ENCODE measurements around the gene LAMB4.

LAMB4 gene

DNA sequence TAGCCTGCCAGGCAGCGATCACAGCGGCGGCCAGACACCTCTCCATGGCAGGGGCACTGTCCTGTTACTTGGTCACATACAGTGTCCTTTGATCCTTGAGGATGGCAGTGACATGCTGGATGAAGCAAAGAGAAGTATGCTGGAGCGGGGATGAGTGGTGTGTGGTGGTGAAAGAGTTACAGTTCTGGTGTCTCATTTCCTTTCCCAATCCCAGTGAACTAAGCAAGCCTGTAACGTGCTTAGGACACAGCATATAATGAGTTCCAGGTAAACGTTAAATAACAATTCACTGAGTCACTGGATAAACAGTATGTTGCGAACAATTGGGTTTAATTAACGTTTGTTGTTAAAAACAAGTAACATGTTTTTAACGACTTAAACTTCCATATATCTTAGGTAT is 63.7 kb downstream of the LAMB4 start:
- H3K4me3 ChIP-seq (replicated peaks; ENCODE audit: insufficient read depth, low read length): no peak overlapping the region
- no peaks in the 10 kb centered on the region for H3K27me3 ChIP-seq (ENCODE audit: insufficient read depth, poor library complexity, severe bottlenecking)
- DNase-seq (ENCODE audit: low read depth in 1 of 2, low spot score in 1 of 2): no peak
- H3K27ac ChIP-seq (replicated peaks): no peak overlapping the region
- TF ChIP-seq POLR2AphosphoS5 (IDR thresholded peaks at IDR 0.05; ENCODE audit: low read depth) (no peak), GABPA (IDR thresholded peaks at IDR 0.05; ENCODE audit: low read depth) (no peak)

DNA sequence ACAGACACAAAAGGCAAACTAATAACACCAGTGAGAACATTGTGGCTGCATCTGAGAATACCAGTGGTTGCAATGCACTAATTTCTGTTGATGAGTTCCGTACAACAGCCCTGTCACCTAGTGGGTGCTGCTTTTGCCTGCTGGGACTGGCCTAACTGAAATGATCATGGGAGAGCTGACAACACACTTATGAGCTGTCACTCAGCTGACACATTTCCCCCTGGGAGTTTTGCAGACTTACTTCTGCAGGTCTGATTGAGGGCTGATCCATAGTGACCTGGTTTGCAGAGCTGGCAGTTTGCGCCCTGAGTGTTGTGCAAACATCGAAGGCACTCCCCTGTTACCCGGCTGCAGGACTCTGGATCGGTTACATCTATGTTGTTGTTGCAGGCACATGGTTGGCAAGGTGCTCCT is 66.6 kb downstream of the LAMB4 start:
- Histone ChIP-seq H3K27ac (replicated peaks) (no peak overlapping the region), H3K27me3 (ENCODE audit: insufficient read depth, poor library complexity, severe bottlenecking) (no peaks in the 10 kb centered on the region), H3K4me3 (replicated peaks; ENCODE audit: insufficient read depth, low read length) (no peak overlapping the region)
- no peak for DNase-seq (ENCODE audit: low read depth in 1 of 2, low spot score in 1 of 2)
- TF ChIP-seq SPI1 (IDR thresholded peaks at IDR 0.05; ENCODE audit: borderline replicate concordance, low read depth) (no peak), POLR2AphosphoS5 (IDR thresholded peaks at IDR 0.05; ENCODE audit: low read depth) (no peak), GABPA (IDR thresholded peaks at IDR 0.05; ENCODE audit: low read depth) (no peak)
- TF ChIP-seq, protein P1, sequence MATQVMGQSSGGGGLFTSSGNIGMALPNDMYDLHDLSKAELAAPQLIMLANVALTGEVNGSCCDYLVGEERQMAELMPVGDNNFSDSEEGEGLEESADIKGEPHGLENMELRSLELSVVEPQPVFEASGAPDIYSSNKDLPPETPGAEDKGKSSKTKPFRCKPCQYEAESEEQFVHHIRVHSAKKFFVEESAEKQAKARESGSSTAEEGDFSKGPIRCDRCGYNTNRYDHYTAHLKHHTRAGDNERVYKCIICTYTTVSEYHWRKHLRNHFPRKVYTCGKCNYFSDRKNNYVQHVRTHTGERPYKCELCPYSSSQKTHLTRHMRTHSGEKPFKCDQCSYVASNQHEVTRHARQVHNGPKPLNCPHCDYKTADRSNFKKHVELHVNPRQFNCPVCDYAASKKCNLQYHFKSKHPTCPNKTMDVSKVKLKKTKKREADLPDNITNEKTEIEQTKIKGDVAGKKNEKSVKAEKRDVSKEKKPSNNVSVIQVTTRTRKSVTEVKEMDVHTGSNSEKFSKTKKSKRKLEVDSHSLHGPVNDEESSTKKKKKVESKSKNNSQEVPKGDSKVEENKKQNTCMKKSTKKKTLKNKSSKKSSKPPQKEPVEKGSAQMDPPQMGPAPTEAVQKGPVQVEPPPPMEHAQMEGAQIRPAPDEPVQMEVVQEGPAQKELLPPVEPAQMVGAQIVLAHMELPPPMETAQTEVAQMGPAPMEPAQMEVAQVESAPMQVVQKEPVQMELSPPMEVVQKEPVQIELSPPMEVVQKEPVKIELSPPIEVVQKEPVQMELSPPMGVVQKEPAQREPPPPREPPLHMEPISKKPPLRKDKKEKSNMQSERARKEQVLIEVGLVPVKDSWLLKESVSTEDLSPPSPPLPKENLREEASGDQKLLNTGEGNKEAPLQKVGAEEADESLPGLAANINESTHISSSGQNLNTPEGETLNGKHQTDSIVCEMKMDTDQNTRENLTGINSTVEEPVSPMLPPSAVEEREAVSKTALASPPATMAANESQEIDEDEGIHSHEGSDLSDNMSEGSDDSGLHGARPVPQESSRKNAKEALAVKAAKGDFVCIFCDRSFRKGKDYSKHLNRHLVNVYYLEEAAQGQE (IDR thresholded peaks at IDR 0.05; ENCODE audit: insufficient replicate concordance, low read depth): no peak
- TF ChIP-seq, protein P2, sequence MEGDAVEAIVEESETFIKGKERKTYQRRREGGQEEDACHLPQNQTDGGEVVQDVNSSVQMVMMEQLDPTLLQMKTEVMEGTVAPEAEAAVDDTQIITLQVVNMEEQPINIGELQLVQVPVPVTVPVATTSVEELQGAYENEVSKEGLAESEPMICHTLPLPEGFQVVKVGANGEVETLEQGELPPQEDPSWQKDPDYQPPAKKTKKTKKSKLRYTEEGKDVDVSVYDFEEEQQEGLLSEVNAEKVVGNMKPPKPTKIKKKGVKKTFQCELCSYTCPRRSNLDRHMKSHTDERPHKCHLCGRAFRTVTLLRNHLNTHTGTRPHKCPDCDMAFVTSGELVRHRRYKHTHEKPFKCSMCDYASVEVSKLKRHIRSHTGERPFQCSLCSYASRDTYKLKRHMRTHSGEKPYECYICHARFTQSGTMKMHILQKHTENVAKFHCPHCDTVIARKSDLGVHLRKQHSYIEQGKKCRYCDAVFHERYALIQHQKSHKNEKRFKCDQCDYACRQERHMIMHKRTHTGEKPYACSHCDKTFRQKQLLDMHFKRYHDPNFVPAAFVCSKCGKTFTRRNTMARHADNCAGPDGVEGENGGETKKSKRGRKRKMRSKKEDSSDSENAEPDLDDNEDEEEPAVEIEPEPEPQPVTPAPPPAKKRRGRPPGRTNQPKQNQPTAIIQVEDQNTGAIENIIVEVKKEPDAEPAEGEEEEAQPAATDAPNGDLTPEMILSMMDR (IDR thresholded peaks at IDR 0.05; ENCODE audit: insufficient read depth, low read length): no peak

DNA sequence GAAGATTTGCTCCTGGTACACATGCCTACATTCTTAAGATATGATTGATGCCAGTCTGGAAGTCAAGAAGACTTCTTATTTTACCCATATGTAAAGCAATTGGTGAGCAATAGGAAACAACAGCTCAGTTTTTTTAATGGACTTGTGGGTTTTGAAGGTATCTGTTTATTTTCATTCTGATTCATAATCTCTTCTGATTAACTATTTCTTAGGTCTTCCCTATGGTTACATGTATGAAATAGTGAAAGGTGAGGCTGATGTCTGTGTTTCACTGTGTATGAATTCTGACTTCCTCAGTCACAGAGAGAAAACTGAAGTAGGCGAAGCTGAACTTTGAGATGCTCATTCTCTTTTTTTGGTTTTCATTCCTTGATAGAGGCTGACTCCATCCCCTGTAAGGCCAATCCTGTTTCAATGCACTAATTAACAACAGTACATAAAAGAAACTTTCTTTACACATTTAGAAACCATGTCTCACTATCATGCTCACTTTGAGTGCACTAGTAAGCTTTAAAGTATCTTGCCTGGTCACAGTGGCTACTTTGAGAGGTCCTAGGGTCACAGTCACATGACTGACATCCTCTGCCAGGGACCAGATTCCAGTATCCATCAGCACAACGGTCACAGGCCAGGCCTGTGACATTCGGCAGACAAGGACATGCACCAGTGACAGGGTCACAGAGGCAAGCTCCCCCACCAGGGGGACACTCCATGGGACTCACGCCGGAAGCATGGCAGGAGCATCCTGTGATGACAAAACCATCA is 67.7 kb downstream of the LAMB4 start:
- no peak for DNase-seq (ENCODE audit: low read depth in 1 of 2, low spot score in 1 of 2)
- H3K27ac ChIP-seq (replicated peaks): no peak overlapping the region
- H3K4me3 ChIP-seq (replicated peaks; ENCODE audit: insufficient read depth, low read length): no peak overlapping the region
- H3K27me3 ChIP-seq (ENCODE audit: insufficient read depth, poor library complexity, severe bottlenecking): no peaks in the 10 kb centered on the region
- TF ChIP-seq SPI1 (IDR thresholded peaks at IDR 0.05; ENCODE audit: borderline replicate concordance, low read depth) (no peak), POLR2AphosphoS5 (IDR thresholded peaks at IDR 0.05; ENCODE audit: low read depth) (no peak), GABPA (IDR thresholded peaks at IDR 0.05; ENCODE audit: low read depth) (no peak)
- TF ChIP-seq, protein P1 (IDR thresholded peaks at IDR 0.05; ENCODE audit: insufficient replicate concordance, low read depth): no peak
- TF ChIP-seq, protein P2 (IDR thresholded peaks at IDR 0.05; ENCODE audit: insufficient read depth, low read length): no peak

DNA sequence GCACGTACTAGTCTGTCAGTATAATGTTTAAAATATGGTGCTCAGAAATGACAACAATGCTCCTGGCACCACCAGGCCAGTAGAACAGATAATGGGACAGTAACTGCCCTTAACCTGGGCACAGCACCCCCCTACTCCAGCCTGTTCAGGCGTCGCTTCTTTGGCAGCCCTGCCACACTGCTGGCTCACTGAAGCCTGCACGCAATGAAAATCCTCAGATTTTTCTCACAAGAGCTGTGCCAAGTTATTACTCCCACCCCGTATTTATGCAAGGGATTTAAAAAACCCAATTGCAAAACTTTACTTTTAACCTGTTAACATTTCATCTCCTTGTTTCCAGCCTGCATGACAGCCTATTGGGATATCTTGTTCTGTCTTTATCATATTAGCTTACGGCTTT is 70.6 kb downstream of the LAMB4 start:
- no peak overlapping the region for H3K4me3 ChIP-seq (replicated peaks; ENCODE audit: insufficient read depth, low read length)
- DNase-seq (ENCODE audit: low read depth in 1 of 2, low spot score in 1 of 2): no peak
- H3K27ac ChIP-seq (replicated peaks): no peak overlapping the region
- H3K27me3 ChIP-seq (ENCODE audit: insufficient read depth, poor library complexity, severe bottlenecking): no peaks in the 10 kb centered on the region
- TF ChIP-seq SPI1 (IDR thresholded peaks at IDR 0.05; ENCODE audit: borderline replicate concordance, low read depth) (no peak), POLR2AphosphoS5 (IDR thresholded peaks at IDR 0.05; ENCODE audit: low read depth) (no peak), GABPA (IDR thresholded peaks at IDR 0.05; ENCODE audit: low read depth) (no peak)
- TF ChIP-seq, protein P2 (IDR thresholded peaks at IDR 0.05; ENCODE audit: insufficient read depth, low read length): no peak
- TF ChIP-seq, protein P1 (IDR thresholded peaks at IDR 0.05; ENCODE audit: insufficient replicate concordance, low read depth): no peak
